Gastrocnemius medialis (tissue), 4 donors: ENCODE measurements around the gene PTGES3L.

Experiments used
- CTCF ChIP-seq, 5 experiments: fragments of 450-650 bp in 3 of 5; fragments of 200-600 bp in 2 of 5; sonication (generic) in 2 of 5; IDR thresholded peaks in 4 of 5; conservative IDR thresholded peaks in 1 of 5; 1 replicate in 4 of 5; 2 replicates in 1 of 5; pipeline ENCODE4 v1.5.1; 2016 to 2019; ENCODE audit warnings: antibody characterized with exemption in 5 of 5, mild to moderate bottlenecking in 3 of 5, moderate library complexity in 3 of 5
- POLR2A ChIP-seq, 2 donors: fragments of 450-650 bp; IDR thresholded peaks; one replicate each; pipeline ENCODE4 v1.6.1; 2017; ENCODE audit warnings: antibody characterized with exemption in 2 of 2, mild to moderate bottlenecking in 2 of 2, moderate library complexity in 2 of 2

- TF ChIP-seq CTCF (IDR thresholded peaks at IDR 0.05 in 4 of 5, conservative IDR thresholded peaks at IDR 0.05 in 1 of 5) (no peak), POLR2A (IDR thresholded peaks at IDR 0.05) (no peak)
Observed at GRCh38 chr17:42967925-42968324, 12.0 kb downstream of the PTGES3L start.
